Measurements from ENCODE around the gene UBR3.

DNA sequence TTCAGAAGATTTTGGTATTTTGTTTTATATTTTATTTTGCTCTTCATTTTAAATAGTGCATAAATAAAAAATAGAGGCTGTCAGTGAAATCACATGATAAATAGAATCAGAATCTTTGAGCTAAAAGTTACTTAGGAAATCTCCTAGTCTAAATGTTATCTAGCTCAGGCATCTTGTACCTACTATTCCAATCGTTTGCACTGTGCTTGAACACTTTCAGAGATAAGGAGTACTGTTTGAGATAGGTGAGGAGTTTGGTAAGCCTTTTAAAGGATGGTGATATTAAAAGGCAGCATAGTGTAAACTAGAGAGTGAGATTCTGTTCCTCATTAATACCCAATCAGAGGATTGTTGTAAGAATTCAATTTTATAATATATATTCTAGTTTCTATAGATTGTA, 193.5 kb downstream of the UBR3 start:
- TF ChIP-seq, protein P1, sequence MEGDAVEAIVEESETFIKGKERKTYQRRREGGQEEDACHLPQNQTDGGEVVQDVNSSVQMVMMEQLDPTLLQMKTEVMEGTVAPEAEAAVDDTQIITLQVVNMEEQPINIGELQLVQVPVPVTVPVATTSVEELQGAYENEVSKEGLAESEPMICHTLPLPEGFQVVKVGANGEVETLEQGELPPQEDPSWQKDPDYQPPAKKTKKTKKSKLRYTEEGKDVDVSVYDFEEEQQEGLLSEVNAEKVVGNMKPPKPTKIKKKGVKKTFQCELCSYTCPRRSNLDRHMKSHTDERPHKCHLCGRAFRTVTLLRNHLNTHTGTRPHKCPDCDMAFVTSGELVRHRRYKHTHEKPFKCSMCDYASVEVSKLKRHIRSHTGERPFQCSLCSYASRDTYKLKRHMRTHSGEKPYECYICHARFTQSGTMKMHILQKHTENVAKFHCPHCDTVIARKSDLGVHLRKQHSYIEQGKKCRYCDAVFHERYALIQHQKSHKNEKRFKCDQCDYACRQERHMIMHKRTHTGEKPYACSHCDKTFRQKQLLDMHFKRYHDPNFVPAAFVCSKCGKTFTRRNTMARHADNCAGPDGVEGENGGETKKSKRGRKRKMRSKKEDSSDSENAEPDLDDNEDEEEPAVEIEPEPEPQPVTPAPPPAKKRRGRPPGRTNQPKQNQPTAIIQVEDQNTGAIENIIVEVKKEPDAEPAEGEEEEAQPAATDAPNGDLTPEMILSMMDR (conservative IDR thresholded peaks at IDR 0.05) = no peak
- no peak for TF ChIP-seq ZFX (IDR thresholded peaks at IDR 0.05)

All from C4-2B (cell line).